GM18907 (cell line): ENCODE results near the gene MLLT3.
"Not testable (repeated sequence)": the region's sequence is repeated elsewhere in the genome, so short reads cannot be mapped to it uniquely, and the experiment has no call there.

Experiments used
- ATAC-seq: cut with Tn5 transposase; IDR thresholded peaks from one replicate; pipeline ENCODE4 v1.9.1; 2021; ENCODE audit warnings: mild to moderate bottlenecking, moderate library complexity; ENCODE audit not compliant: unreplicated experiment

The MLLT3 gene

GRCh38 chr9:20599195-20599594 is 23.1 kb downstream of the MLLT3 start:
- ATAC-seq: no peak

GRCh38 chr9:20598367-20598766 is 23.9 kb downstream of the MLLT3 start:
- ATAC-seq: no peak

GRCh38 chr9:20597862-20598261 is 24.4 kb downstream of the MLLT3 start:
- no peak for ATAC-seq

DNA sequence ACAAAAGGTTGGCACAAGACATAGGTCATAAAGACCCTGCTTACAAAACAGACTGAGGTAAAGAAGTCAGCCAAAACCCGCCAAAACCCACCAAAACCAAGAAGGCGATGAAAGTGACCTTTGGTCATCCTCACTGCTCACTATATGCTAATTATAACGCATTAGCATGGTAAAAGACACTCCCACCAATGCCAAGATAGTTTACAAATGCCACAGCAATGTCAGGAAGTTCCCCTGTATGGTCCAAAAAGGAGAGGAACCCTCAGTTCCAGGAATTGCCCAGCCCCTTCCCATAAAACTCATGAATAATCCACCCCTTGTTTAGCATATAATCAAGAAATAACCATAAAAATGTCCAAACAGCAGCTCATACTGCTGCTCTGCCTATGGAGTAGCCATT is 27.7 kb downstream of the MLLT3 start:
- ATAC-seq: no peak

DNA sequence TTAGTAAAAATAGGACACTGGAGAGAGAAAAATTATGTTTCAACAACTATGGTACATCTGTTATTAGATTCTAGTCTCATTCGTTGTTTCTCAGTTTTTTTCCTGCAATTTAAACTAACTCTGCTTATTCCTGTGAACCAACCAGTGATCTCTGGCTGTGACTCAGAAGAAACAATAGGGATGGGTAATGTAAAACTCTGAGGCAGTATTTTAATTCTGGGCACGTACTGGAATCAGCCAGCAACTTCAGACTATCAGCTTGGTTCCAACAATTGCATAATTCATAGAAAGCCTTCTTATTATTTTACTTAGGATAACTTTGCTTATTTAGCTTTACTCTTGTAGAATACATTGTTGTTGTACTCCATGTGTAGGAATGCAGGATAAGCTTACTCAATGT is 28.8 kb downstream of the MLLT3 start:
- no peak for ATAC-seq

- ATAC-seq: no peak
Observed at GRCh38 chr9:20593105-20593504, 29.2 kb downstream of the MLLT3 start.

GRCh38 chr9:20592673-20593072 is 29.6 kb downstream of the MLLT3 start:
- no peak for ATAC-seq

GRCh38 chr9:20591223-20591622 is 31.1 kb downstream of the MLLT3 start:
- no peak for ATAC-seq

DNA sequence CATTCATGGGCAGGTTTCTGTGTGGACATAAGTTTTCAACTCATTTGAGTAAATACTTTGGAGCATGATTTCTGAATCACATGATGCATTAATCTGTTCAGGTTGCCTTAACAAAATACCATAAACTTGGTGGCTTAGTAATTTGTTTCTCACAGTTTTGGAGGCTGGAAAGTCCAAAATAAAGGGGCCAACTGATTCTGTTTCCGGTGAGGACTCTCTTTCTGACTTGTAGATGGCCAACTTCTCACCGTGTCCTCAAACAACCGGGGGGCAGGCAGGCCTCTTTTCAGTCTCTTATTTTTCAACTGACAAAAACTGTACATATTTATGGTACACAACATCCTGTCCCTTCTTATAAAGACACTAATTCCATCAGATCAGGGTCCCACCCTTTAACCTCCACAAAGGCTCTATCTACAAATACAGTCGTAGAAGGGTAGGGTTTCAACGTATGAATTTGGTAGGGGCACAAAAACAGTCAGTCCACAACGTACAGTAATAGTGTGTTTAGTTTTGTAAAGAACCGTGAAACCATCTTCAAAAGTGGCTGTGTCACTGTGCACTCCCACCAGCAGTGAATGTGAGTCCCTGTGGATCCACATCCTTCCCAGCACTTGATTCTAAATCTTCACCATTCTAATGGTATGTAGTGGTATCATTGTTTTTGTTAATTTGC is 37.2 kb downstream of the MLLT3 start:
- ATAC-seq: no peak

DNA sequence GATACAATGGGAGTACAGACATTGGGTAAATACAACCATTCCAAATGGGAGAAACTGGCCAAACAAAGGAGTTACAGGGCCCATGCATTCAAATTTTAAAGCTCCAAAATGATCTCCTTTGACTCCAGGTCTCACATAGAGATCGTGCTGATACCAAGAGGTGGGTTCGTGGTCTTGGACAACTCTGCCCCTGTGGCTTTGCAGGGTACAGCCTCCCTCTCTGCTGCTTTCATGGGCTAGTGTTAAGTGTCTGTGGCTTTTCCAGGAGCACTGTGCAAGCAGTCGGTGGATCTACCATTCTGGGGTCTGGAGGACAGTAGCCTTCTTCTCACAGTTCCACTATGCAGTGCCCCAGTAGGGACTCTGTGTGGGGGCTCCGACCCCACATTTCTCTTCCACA is 39.2 kb downstream of the MLLT3 start:
- not testable (repeated sequence) for ATAC-seq

GRCh38 chr9:20582150-20582549 is 40.1 kb downstream of the MLLT3 start:
- ATAC-seq: peak; percentile 59

DNA sequence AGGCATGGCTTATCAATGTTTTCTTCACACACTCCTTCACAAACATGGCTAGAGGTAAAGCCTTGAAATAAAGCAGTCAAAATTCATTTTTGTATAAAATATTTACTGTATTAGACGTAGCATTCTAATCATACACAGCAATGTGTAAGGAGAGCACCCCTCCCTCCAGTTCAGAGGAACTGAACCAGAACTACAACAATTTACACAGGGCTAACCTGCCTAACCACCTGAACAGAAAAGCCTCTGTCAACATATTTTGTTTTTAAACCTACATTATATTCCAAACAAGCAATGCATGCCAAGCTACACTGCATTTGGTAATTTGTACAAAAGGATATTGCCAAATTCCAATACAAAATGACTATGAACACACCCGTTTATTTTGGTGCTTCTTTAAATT is 41.6 kb downstream of the MLLT3 start:
- no peak for ATAC-seq

GRCh38 chr9:20579524-20580314 is 42.6 kb downstream of the MLLT3 start:
- no peak for ATAC-seq

DNA sequence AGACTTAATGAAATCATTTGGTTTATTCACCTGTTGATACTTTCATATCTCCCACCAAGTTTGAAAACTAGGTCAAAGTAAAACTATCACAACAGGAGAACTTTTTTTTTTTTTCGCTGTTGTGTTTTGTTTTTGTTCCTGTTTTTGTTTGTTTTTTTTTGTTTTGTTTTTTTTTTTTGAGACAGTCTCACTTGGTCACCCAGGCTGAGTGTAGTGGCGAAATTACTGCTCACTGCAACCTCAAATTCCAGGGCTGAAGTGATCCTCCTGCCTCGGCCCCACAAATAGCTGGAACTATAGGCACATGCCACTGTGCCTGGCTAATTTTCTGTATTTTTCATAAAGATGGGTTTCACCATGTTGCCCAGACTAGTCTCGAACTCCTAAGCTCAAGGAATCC is 49.3 kb downstream of the MLLT3 start:
- ATAC-seq: no peak

DNA sequence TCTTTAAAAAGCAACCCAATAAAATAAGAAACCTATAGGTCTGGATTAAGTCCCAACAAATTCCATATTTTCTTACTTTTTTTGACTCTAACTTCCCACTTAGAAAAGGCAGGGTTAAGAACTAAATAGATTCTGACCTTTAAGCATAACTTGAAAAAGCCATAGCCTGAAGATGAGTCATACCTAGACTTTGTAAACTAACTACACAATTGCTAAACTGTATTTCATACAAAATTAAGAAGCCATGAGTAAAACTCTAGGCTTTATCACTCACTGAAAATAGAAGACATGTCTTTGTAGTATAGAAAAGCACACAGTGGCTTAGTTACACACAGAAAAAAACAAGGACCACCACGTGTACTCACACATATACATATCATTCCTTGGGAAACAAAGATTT is 51.5 kb downstream of the MLLT3 start:
- peak; percentile 60 for ATAC-seq

DNA sequence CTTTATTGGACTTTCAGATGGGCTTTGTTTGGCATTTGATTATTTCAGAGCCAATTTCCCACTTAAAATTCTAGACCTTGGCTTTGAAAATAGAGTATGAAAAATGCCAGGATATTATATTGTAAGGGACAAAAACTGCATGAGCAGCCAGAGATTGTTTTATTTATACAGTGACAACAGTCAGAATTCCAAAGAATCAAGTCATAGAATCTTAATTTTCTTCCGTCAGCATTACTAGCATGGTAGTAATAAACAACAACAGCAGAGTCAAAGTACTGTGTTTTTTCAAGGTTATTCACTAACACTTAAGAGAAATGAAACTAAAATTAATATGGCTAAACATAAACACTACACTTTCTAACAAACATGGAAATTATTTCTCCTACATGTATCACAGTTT is 52.2 kb downstream of the MLLT3 start:
- ATAC-seq: no peak

DNA sequence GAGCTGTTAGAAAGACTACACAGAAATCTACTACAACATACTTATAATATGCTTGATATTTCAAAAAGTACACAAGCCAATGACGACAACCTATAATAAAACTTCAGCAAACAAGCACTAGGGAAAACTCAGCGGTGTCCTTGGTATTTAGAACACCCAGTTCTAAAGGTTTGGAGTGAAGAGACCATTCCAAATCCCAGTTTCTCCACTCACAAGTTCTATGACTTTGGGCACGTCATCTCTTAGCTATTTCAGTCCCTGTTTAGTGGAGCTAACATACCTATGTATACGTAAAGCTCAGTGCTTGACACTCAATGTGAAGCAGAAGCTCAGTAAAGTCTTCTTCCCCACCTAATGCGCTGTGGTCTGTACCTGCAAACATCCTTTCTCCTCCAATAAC is 52.8 kb downstream of the MLLT3 start:
- ATAC-seq: no peak

GRCh38 chr9:20568400-20568799 is 53.9 kb downstream of the MLLT3 start:
- ATAC-seq: no peak

GRCh38 chr9:20566401-20566800 is 55.9 kb downstream of the MLLT3 start:
- no peak for ATAC-seq

DNA sequence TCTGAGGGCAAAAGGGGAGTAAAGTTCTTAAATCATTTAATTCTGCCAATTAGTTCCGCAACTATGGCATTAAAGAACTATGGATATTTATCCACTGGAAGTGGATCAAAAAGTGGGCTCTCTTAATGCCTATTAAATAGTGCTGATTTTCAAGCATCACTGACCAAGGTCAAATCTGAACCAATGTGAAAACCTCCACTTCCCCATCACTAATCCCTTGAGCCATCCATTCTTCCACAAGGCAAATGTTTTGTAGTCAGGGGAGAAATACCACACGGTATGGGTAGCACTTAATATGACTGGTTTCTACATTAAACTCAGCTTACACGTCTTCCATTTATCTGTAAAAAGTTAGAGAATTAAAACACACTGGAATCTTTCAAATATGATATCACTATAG is 57.6 kb downstream of the MLLT3 start:
- ATAC-seq: no peak

DNA sequence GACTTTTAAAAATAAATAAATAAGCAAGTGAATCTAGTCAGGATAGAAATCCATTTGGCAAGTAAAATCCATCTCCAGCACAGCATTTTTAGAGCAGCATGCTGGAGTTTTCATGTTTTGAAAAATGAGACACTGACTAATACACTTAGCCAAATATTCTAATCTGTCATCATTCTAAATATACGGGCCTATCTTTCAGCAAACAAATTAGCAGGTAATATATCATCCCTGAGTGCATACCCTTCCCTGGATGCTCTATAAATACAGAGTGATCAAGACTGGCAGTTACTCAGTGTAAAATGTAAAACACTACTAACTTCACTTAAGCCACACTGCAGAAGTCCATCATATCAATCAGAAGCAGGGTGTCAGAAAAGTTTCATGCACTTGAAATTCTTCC is 58.4 kb downstream of the MLLT3 start:
- no peak for ATAC-seq

DNA sequence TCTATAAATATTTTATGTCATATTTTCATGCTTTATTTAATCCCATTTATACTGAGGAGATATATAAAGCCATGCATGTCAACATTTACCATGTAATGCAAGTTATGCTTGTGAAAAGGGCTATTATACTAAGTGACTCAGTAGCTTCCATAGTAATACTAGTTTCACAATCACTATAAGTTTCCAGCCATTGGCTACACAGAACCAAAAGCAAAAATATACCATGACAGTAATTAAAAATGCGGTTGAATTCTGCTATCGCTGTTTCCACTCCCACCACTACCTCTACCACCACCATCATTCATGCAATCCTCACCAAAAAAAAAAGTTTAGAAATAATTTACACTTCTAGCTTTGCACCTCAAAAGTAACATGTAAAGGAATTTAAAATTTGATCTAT is 60.2 kb downstream of the MLLT3 start:
- ATAC-seq: peak; percentile 54

DNA sequence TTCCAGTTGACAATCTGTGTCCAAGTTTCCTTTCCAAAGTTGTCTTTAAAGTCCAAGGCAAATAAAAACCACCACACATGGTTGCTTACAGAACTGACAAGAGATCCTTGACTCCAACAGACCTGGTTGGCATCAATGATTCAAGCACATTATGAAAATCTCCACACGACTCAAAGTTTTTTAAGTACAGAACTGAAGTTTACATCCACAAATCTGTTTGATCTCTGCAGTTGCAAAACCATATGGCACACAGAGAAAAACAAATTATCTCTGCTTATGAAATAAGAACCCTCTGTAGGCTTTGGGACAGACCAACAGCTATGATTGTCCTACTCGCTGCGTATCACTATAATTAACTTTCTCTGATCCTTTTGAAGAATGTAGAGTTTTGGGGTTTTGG is 60.8 kb downstream of the MLLT3 start:
- ATAC-seq: no peak
